Tibial artery (tissue), 4 donors: ENCODE measurements around the gene KLHL14.
A peak's percentile ranks its signal among the peaks of the same experiment; 100 is the strongest.

Experiments used
- DNase-seq, 2 donors: peaks; one replicate each; pipeline ENCODE4 v3.0.0-alpha.2; 2019
- H3K27ac ChIP-seq, 2 donors: fragments of 200-600 bp; sonication (generic) in 1 of 2; 1 replicate in 1 of 2; 2 replicates in 1 of 2; pipeline ENCODE4 v1.5.1; 2018 to 2019; ENCODE audit warnings: mild to moderate bottlenecking in 1 of 2
- H3K27me3 ChIP-seq, 2 donors: fragments of 200-600 bp; sonication (generic) in 1 of 2; one replicate each; pipeline versions ENCODE4 v1.5.1 to v1.6.0; 2016 to 2019
- H3K36me3 ChIP-seq, 3 donors: fragments of 200-600 bp; sonication (generic) in 2 of 3; one replicate each; pipeline ENCODE4 v1.5.1; 2016 to 2019; ENCODE audit warnings: mild to moderate bottlenecking in 2 of 3
- H3K4me1 ChIP-seq, 4 donors: fragments of 200-600 bp; sonication (generic) in 2 of 4; 1 replicate in 3 of 4; 2 replicates in 1 of 4; pipeline ENCODE4 v1.5.1; 2016 to 2019
- H3K4me3 ChIP-seq, 2 donors: fragments of 200-600 bp; sonication (generic) in 1 of 2; 1 replicate in 1 of 2; 2 replicates in 1 of 2; pipeline ENCODE4 v1.5.1; 2018 to 2019; ENCODE audit warnings: mild to moderate bottlenecking in 2 of 2
- H3K9me3 ChIP-seq, 3 donors: fragments of 200-600 bp; sonication (generic) in 1 of 3; one replicate each; pipeline ENCODE4 v1.5.1; 2016 to 2019
- intact Hi-C: fragments of 100-400 bp; cut with DNase I; formaldehyde crosslinking; loops from one replicate; pipeline ENCODE4 v1.15.0; 2023; ENCODE audit warnings: low total_unique reads
- TF ChIP-seq, protein P1 (sequence below), 2 experiments: fragments of 200-600 bp in 1 of 2; fragments of 450-650 bp in 1 of 2; IDR thresholded peaks; one replicate each; pipeline ENCODE4 v1.5.1; 2017 to 2019; ENCODE audit warnings: antibody characterized with exemption in 2 of 2, mild to moderate bottlenecking in 1 of 2, moderate library complexity in 1 of 2

Gene KLHL14

DNA sequence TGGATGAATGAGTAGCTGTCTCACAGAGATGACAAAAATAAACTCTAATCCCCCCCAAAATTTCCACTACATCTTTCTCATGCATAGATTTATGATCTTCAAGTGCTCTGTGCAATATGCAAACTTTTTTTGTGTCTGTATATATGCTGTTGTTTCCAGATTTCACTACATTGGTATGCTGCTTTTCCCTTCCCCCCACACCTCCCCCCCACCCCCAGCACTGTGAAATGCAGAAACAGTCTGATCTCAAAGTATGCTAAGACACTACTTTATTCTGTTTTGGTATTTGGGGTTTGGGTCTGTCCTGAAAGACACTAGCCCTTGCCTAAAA, 524 bp upstream of the KLHL14 start:
- intact Hi-C loops: no loop called here
- DNase-seq: no peak
- no peaks in the 10 kb centered on the region for H3K9me3 ChIP-seq
- TF ChIP-seq, protein P1, sequence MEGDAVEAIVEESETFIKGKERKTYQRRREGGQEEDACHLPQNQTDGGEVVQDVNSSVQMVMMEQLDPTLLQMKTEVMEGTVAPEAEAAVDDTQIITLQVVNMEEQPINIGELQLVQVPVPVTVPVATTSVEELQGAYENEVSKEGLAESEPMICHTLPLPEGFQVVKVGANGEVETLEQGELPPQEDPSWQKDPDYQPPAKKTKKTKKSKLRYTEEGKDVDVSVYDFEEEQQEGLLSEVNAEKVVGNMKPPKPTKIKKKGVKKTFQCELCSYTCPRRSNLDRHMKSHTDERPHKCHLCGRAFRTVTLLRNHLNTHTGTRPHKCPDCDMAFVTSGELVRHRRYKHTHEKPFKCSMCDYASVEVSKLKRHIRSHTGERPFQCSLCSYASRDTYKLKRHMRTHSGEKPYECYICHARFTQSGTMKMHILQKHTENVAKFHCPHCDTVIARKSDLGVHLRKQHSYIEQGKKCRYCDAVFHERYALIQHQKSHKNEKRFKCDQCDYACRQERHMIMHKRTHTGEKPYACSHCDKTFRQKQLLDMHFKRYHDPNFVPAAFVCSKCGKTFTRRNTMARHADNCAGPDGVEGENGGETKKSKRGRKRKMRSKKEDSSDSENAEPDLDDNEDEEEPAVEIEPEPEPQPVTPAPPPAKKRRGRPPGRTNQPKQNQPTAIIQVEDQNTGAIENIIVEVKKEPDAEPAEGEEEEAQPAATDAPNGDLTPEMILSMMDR (IDR thresholded peaks at IDR 0.05): no peak
- H3K27ac ChIP-seq: no peak overlapping the region
- H3K4me3 ChIP-seq: no peak overlapping the region
- H3K36me3 ChIP-seq: no peaks in the 10 kb centered on the region
- peaks cover 0 to 37% of the 10 kb centered on the region in 2 donors for H3K27me3 ChIP-seq
- peaks cover 0 to 34% (median 21%) of the 10 kb centered on the region in 4 donors for H3K4me1 ChIP-seq

DNA sequence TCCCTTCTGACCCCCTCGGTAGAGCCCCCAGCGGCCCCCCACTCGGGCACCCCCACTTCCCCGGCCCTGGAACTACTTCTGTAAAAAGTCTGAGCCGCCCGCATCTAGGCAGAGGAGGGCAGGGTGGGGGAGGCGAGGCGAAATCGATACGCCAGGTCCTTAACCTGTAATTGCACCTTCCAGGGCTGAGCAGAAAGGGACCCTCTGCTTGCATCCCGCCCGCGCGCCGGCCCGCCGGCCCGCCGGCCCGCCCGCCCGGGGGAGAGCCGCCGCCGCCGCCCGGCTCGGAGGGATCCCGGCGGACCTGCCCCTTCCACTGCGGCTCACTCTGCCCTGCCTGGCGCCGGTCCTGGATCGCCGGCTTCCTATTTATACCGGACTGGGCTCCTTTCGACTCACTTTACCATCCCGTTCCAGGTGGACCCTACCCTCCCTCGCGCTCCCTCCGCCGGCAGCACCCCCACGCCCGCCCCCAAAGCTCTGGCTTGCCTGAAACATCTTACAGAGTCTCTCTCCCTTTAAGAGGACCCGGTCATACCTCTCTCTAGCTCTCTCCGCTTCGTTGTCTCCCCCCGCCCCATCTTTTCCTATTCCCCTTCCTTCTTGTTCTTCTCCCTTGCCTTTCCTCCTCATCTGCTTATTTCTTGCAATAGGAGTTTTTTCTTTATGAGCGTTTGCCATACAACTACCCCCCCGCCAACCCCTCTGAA, 797 bp downstream of the KLHL14 start:
- intact Hi-C loops: no loop called here
- no peak for DNase-seq
- peak overlapping the region; percentile 27 to 52 for H3K4me3 ChIP-seq
- no peak overlapping the region for H3K27ac ChIP-seq
- H3K27me3 ChIP-seq: peaks cover 0 to 37% of the 10 kb centered on the region in 2 donors
- no peaks in the 10 kb centered on the region for H3K36me3 ChIP-seq
- no peaks in the 10 kb centered on the region for H3K9me3 ChIP-seq
- H3K4me1 ChIP-seq: peaks cover 0 to 34% (median 21%) of the 10 kb centered on the region in 4 donors
- TF ChIP-seq, protein P1 (IDR thresholded peaks at IDR 0.05): no peak

DNA sequence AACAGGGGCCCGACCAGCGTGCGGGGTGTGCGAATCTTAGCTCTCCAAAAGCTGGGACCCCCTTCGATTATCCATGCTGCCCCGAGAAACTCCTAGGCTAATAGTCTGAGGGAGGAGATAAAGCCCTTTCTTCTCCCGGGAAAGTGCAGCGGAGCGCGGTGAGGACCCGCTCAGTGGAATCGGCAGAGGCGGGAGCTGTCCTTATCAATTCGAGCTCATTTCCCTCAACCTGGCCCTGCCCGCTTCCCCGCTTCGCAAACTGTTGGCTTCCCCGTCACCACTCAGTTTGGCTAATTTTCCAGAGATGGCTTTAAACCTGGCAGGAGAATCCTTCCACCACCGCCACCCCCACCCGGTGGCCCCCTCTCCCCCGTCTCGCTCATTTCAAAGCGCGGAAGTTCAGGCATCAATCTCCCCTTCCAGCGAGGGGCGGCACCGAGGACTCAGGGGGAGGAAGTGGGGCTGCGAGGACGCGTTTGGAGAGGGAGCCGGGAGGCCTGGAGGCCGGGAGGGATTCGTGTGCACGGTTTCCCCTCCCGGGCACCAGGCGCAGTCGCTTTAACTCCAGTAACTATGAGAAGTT, 1.6 kb downstream of the KLHL14 start:
- intact Hi-C loops: no loop called here
- H3K4me1 ChIP-seq: peaks cover 0 to 34% (median 21%) of the 10 kb centered on the region in 4 donors
- no peaks in the 10 kb centered on the region for H3K36me3 ChIP-seq
- TF ChIP-seq, protein P1 (IDR thresholded peaks at IDR 0.05): no peak
- no peak for DNase-seq
- H3K27ac ChIP-seq: no peak overlapping the region
- H3K9me3 ChIP-seq: no peaks in the 10 kb centered on the region
- H3K27me3 ChIP-seq: peaks cover 0 to 37% of the 10 kb centered on the region in 2 donors
- peak overlapping the region; percentile 27 to 52 for H3K4me3 ChIP-seq

DNA sequence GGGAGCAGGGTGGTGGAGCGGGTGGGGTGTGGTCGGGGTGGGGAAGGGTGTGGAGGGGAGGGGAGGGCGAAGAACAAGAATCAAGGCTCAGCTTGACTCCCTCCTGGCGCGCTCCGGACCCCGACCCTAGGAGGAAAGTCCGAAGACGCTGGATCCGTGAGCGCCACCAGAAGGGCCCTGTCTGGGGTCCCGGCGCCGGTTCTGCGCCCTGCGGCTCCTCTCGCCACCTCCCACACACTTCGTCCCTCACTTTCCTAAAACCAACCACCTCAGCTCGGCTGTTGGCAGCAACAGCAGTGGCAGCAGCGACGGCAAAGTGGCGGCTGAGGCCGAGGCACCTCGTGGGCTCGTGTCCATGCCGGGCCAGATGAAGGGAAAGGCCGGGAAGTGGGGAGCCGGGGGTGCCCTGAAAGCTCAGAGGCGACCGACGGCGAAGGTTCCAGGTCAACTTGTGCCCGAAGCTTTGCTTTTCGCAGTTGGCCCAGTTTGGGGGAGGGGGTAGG, 2.1 kb downstream of the KLHL14 start:
- DNase-seq: no peak
- intact Hi-C loops: no loop called here
- peak overlapping the region; percentile 27 to 52 for H3K4me3 ChIP-seq
- no peak overlapping the region for H3K27ac ChIP-seq
- H3K36me3 ChIP-seq: no peaks in the 10 kb centered on the region
- no peaks in the 10 kb centered on the region for H3K9me3 ChIP-seq
- H3K4me1 ChIP-seq: peaks cover 0 to 34% (median 21%) of the 10 kb centered on the region in 4 donors
- H3K27me3 ChIP-seq: peaks cover 0 to 37% of the 10 kb centered on the region in 2 donors
- TF ChIP-seq, protein P1 (IDR thresholded peaks at IDR 0.05): no peak

DNA sequence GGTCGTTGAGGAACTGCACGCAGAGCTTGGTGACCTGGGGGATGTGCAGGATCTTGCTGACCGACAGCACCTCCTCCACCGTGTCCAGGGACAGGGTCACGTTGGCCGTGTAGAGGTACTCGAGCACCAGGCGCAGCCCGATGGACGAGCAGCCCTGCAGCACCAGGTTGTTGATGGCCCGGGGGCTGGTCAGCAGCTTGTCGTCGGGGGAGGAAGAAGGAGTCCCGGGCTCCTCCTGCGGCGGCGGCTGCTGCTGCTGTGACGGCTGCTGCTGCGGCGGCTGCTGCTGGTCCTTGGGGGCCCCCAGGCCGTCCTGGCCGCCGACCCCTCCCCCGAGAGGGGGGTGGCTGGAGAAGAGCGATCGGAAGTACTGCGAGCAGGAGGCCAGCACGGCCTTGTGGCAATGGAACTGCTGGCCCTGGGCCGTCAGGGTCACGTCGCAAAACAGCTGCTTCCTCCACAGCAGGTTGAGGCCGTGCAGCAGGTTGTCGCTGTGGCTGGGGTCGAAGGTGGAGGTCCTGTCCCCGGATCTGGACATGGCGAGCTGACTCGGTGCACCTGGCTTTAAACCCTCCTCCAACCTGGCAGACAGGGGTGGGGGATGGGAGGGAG, 2.7 kb downstream of the KLHL14 start:
- Histone ChIP-seq H3K4me1 (peaks cover 0 to 34% (median 21%) of the 10 kb centered on the region in 4 donors), H3K36me3 (no peaks in the 10 kb centered on the region), H3K4me3 (peak overlapping the region in 1 of 2 donors; percentile 52), H3K9me3 (no peaks in the 10 kb centered on the region), H3K27ac (no peak overlapping the region), H3K27me3 (peaks cover 0 to 37% of the 10 kb centered on the region in 2 donors)
- TF ChIP-seq, protein P1 (IDR thresholded peaks at IDR 0.05): no peak
- intact Hi-C loops: no loop called here
- no peak for DNase-seq
